ENCODE data around the gene OTOL1.

OTOL1 gene

DNA sequence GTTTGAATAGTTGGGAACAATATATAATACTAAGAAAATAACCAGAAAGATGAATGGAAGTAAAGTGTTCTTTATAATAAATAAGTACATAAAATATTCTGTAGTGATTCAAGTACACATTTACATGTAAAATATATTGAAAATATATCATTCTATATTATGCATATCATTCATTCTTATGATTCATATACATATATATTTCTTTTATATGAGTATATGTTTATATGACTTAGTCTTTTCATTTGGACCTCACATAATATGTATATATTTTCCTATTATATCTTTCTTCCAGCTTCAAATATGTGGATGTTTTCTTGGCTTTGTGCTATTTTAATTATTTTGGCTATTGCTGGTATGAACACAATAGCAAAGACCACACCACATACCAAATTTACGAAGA, at the start of gene OTOL1:
TSS of gene OTOL1 (plus strand) at position 301 of the 400 bp plus-strand sequence. CDS start at position 301, 0 bp downstream.
- no peak within 1 kb of the TSS for H3K4me3 ChIP-seq (ENCODE audit: low read depth in 1 of 2, low read length in 2 of 2)
- H3K9me3 ChIP-seq (ENCODE audit: control insufficient read depth in 1 of 2, low read length in 2 of 2): no peaks in the 10 kb centered on the region
- no peaks in the 10 kb centered on the region for H3K36me3 ChIP-seq (ENCODE audit: control insufficient read depth in 1 of 2, insufficient read depth in 2 of 2, low read length in 2 of 2)
- H3K27me3 ChIP-seq (ENCODE audit: control insufficient read depth in 1 of 2, insufficient read depth in 2 of 2, low read length in 2 of 2): no peaks in the 10 kb centered on the region
- H3K27ac ChIP-seq (ENCODE audit: low read depth, low read length): no peak within 1 kb of the TSS
- H3K4me1 ChIP-seq (ENCODE audit: control insufficient read depth in 1 of 2, insufficient read depth in 2 of 2, low read length in 2 of 2): no peaks in the 10 kb centered on the region
- no peak within 1 kb of the TSS for H3K9ac ChIP-seq (ENCODE audit: low read depth in 1 of 2, low read length in 2 of 2)

GRCh38 chr3:161449785-161450184, 46.8 kb upstream of the OTOL1 start:
- Histone ChIP-seq H3K4me3 (ENCODE audit: low read depth in 1 of 2, low read length in 2 of 2) (no peak overlapping the region), H3K36me3 (ENCODE audit: control insufficient read depth in 1 of 2, insufficient read depth in 2 of 2, low read length in 2 of 2) (no peaks in the 10 kb centered on the region), H3K9me3 (ENCODE audit: control insufficient read depth in 1 of 2, low read length in 2 of 2) (no peaks in the 10 kb centered on the region), H3K9ac (ENCODE audit: low read depth in 1 of 2, low read length in 2 of 2) (no peak overlapping the region), H3K27ac (ENCODE audit: low read depth, low read length) (no peak overlapping the region), H3K4me1 (ENCODE audit: control insufficient read depth in 1 of 2, insufficient read depth in 2 of 2, low read length in 2 of 2) (no peaks in the 10 kb centered on the region), H3K27me3 (ENCODE audit: control insufficient read depth in 1 of 2, insufficient read depth in 2 of 2, low read length in 2 of 2) (no peaks in the 10 kb centered on the region)

DNA sequence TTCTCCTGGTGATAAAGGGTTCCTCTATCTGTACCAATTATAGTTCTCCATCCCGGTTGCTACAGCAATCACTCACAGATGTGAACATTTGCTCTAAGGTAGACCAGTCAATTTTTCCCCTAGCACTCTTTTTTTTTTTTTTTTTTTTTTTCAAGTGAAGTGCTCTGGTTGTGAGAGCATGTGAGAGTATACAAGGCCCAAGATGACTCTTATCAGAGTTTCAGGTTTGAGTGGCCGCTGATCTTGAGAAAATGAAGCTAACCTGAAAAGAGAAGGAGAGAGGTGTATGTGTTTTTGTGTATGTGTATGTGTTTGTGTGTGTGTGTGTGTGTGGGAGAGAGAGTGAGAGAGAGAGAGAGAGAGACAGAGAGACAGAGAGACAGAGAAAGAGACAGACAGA, 44.4 kb upstream of the OTOL1 start:
- Histone ChIP-seq H3K27me3 (ENCODE audit: control insufficient read depth in 1 of 2, insufficient read depth in 2 of 2, low read length in 2 of 2) (no peaks in the 10 kb centered on the region), H3K4me1 (ENCODE audit: control insufficient read depth in 1 of 2, insufficient read depth in 2 of 2, low read length in 2 of 2) (no peaks in the 10 kb centered on the region), H3K9me3 (ENCODE audit: control insufficient read depth in 1 of 2, low read length in 2 of 2) (no peaks in the 10 kb centered on the region), H3K36me3 (ENCODE audit: control insufficient read depth in 1 of 2, insufficient read depth in 2 of 2, low read length in 2 of 2) (no peaks in the 10 kb centered on the region), H3K27ac (ENCODE audit: low read depth, low read length) (no peak overlapping the region), H3K9ac (ENCODE audit: low read depth in 1 of 2, low read length in 2 of 2) (no peak overlapping the region), H3K4me3 (ENCODE audit: low read depth in 1 of 2, low read length in 2 of 2) (no peak overlapping the region)

DNA sequence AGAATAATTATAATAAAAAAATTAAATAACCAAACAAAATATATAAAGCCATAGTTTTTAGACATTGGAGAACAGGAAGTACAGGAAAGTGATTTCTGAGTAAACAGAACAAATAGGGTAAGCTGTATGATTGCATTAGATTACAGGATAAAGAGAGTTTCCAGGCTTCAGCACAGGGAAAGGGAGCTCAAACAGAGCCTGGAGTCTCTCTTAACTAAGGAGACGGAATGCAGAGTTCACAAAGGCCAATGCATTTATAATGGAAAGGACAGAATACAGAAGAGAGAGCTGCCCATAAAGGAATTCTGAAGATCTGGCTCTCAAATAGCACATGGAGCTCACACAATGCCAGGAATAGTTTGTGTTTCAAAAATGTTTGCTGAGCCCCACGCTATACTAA, 42.0 kb upstream of the OTOL1 start:
- Histone ChIP-seq H3K9ac (ENCODE audit: low read depth in 1 of 2, low read length in 2 of 2) (no peak overlapping the region), H3K27me3 (ENCODE audit: control insufficient read depth in 1 of 2, insufficient read depth in 2 of 2, low read length in 2 of 2) (no peaks in the 10 kb centered on the region), H3K27ac (ENCODE audit: low read depth, low read length) (no peak overlapping the region), H3K4me1 (ENCODE audit: control insufficient read depth in 1 of 2, insufficient read depth in 2 of 2, low read length in 2 of 2) (no peaks in the 10 kb centered on the region), H3K36me3 (ENCODE audit: control insufficient read depth in 1 of 2, insufficient read depth in 2 of 2, low read length in 2 of 2) (no peaks in the 10 kb centered on the region), H3K4me3 (ENCODE audit: low read depth in 1 of 2, low read length in 2 of 2) (no peak overlapping the region), H3K9me3 (ENCODE audit: control insufficient read depth in 1 of 2, low read length in 2 of 2) (no peaks in the 10 kb centered on the region)

DNA sequence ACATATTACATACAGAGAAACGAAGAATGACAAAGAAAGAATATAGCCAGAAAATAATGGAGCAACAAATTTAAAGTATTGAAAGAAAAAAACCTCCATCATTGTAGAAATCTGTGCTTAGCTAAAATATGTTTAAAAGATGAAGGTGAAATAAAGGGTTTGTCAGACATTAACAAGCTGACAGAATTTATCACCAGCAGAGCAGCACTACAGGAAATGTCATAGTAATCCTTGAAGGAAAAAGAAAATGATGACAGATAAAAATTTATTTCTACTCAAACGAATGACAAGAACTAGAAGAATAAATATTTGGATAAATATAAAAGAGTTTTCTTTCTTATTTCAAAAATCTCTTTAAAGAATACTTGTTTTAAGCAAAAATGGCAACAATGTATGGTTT, 40.6 kb upstream of the OTOL1 start:
- H3K27me3 ChIP-seq (ENCODE audit: control insufficient read depth in 1 of 2, insufficient read depth in 2 of 2, low read length in 2 of 2): no peaks in the 10 kb centered on the region

DNA sequence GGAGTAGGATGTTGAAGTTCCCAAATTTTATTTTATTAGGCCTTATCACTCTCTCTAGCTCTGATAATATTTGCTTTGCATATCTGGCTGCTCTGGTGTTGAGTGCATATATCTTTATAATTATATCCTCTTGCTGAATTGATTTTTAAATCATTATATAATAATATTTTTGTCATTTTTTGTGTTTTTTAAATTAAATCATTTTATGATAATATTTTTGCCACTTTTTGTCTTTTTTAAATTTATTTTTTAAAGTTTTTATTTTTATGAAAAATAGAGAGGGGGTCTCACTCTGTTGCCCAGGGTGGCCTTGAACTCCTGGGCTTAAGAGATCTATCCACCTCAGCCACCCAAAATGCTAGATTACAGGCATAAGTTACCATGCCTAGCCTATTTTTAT, 34.5 kb upstream of the OTOL1 start:
- H3K9ac ChIP-seq (ENCODE audit: low read depth in 1 of 2, low read length in 2 of 2): no peak overlapping the region
- H3K27ac ChIP-seq (ENCODE audit: low read depth, low read length): no peak overlapping the region
- H3K4me3 ChIP-seq (ENCODE audit: low read depth in 1 of 2, low read length in 2 of 2): no peak overlapping the region
- no peaks in the 10 kb centered on the region for H3K36me3 ChIP-seq (ENCODE audit: control insufficient read depth in 1 of 2, insufficient read depth in 2 of 2, low read length in 2 of 2)
- no peaks in the 10 kb centered on the region for H3K9me3 ChIP-seq (ENCODE audit: control insufficient read depth in 1 of 2, low read length in 2 of 2)
- H3K27me3 ChIP-seq (ENCODE audit: control insufficient read depth in 1 of 2, insufficient read depth in 2 of 2, low read length in 2 of 2): no peaks in the 10 kb centered on the region
- no peaks in the 10 kb centered on the region for H3K4me1 ChIP-seq (ENCODE audit: control insufficient read depth in 1 of 2, insufficient read depth in 2 of 2, low read length in 2 of 2)

More for the DNA sequence above, 40.6 kb upstream of the OTOL1 start:
- no peaks in the 10 kb centered on the region for H3K36me3 ChIP-seq (ENCODE audit: control insufficient read depth in 1 of 2, insufficient read depth in 2 of 2, low read length in 2 of 2)
- no peak overlapping the region for H3K9ac ChIP-seq (ENCODE audit: low read depth in 1 of 2, low read length in 2 of 2)
- H3K9me3 ChIP-seq (ENCODE audit: control insufficient read depth in 1 of 2, low read length in 2 of 2): no peaks in the 10 kb centered on the region
- no peaks in the 10 kb centered on the region for H3K4me1 ChIP-seq (ENCODE audit: control insufficient read depth in 1 of 2, insufficient read depth in 2 of 2, low read length in 2 of 2)
- no peak overlapping the region for H3K4me3 ChIP-seq (ENCODE audit: low read depth in 1 of 2, low read length in 2 of 2)
- H3K27ac ChIP-seq (ENCODE audit: low read depth, low read length): no peak overlapping the region

DNA sequence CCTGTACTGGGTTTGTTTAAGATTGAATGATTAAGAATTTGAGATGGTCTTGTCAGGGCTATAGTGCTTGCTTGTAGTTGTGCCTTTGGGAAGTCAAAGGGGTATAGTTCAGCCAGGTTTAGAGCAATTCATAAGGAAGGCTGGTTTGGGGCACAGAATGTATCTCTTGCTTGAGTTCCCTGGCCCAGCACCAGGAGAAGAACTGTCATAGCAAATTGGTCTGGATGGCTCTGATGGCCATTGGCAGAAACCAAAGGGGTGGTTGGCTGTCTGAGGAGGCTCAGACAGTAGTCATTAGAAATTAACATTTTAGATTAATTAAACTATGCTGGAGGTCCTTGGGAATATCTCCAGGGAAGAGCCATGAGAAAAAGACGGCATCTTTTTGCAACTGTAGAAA, 25.4 kb upstream of the OTOL1 start:
- Histone ChIP-seq H3K27me3 (ENCODE audit: control insufficient read depth in 1 of 2, insufficient read depth in 2 of 2, low read length in 2 of 2) (no peaks in the 10 kb centered on the region), H3K27ac (ENCODE audit: low read depth, low read length) (no peak overlapping the region), H3K9me3 (ENCODE audit: control insufficient read depth in 1 of 2, low read length in 2 of 2) (no peaks in the 10 kb centered on the region), H3K36me3 (ENCODE audit: control insufficient read depth in 1 of 2, insufficient read depth in 2 of 2, low read length in 2 of 2) (no peaks in the 10 kb centered on the region), H3K9ac (ENCODE audit: low read depth in 1 of 2, low read length in 2 of 2) (no peak overlapping the region), H3K4me1 (ENCODE audit: control insufficient read depth in 1 of 2, insufficient read depth in 2 of 2, low read length in 2 of 2) (no peaks in the 10 kb centered on the region), H3K4me3 (ENCODE audit: low read depth in 1 of 2, low read length in 2 of 2) (no peak overlapping the region)

GRCh38 chr3:161474139-161474538, 22.5 kb upstream of the OTOL1 start:
- no peaks in the 10 kb centered on the region for H3K9me3 ChIP-seq (ENCODE audit: control insufficient read depth in 1 of 2, low read length in 2 of 2)
- H3K4me3 ChIP-seq (ENCODE audit: low read depth in 1 of 2, low read length in 2 of 2): no peak overlapping the region
- no peaks in the 10 kb centered on the region for H3K27me3 ChIP-seq (ENCODE audit: control insufficient read depth in 1 of 2, insufficient read depth in 2 of 2, low read length in 2 of 2)
- no peak overlapping the region for H3K9ac ChIP-seq (ENCODE audit: low read depth in 1 of 2, low read length in 2 of 2)
- no peaks in the 10 kb centered on the region for H3K36me3 ChIP-seq (ENCODE audit: control insufficient read depth in 1 of 2, insufficient read depth in 2 of 2, low read length in 2 of 2)
- no peaks in the 10 kb centered on the region for H3K4me1 ChIP-seq (ENCODE audit: control insufficient read depth in 1 of 2, insufficient read depth in 2 of 2, low read length in 2 of 2)
- no peak overlapping the region for H3K27ac ChIP-seq (ENCODE audit: low read depth, low read length)

GRCh38 chr3:161474741-161475140, 21.9 kb upstream of the OTOL1 start:
- Histone ChIP-seq H3K4me3 (ENCODE audit: low read depth in 1 of 2, low read length in 2 of 2) (no peak overlapping the region), H3K27ac (ENCODE audit: low read depth, low read length) (no peak overlapping the region), H3K27me3 (ENCODE audit: control insufficient read depth in 1 of 2, insufficient read depth in 2 of 2, low read length in 2 of 2) (no peaks in the 10 kb centered on the region), H3K9me3 (ENCODE audit: control insufficient read depth in 1 of 2, low read length in 2 of 2) (no peaks in the 10 kb centered on the region), H3K36me3 (ENCODE audit: control insufficient read depth in 1 of 2, insufficient read depth in 2 of 2, low read length in 2 of 2) (no peaks in the 10 kb centered on the region), H3K9ac (ENCODE audit: low read depth in 1 of 2, low read length in 2 of 2) (no peak overlapping the region), H3K4me1 (ENCODE audit: control insufficient read depth in 1 of 2, insufficient read depth in 2 of 2, low read length in 2 of 2) (no peaks in the 10 kb centered on the region)

DNA sequence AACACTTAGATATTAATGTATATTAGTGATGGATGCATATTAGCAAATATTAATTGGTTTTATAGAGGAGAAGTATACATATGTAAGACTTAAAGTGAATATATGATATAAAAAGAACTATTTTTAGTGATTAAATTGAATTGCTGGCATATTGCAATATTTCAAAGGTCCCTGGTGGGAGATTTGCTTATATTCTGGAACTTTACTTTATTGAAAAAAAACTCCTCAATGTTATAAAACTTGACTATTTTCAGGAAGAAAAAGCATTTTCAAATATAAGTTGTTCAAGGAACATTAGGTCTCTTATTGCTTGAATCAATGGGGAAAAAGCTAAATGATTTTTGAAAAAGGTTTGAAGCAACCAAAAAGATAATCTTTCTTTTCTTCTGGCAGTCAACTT, 21.4 kb upstream of the OTOL1 start:
- Histone ChIP-seq H3K36me3 (ENCODE audit: control insufficient read depth in 1 of 2, insufficient read depth in 2 of 2, low read length in 2 of 2) (no peaks in the 10 kb centered on the region), H3K4me3 (ENCODE audit: low read depth in 1 of 2, low read length in 2 of 2) (no peak overlapping the region), H3K9ac (ENCODE audit: low read depth in 1 of 2, low read length in 2 of 2) (no peak overlapping the region), H3K27me3 (ENCODE audit: control insufficient read depth in 1 of 2, insufficient read depth in 2 of 2, low read length in 2 of 2) (no peaks in the 10 kb centered on the region), H3K4me1 (ENCODE audit: control insufficient read depth in 1 of 2, insufficient read depth in 2 of 2, low read length in 2 of 2) (no peaks in the 10 kb centered on the region), H3K27ac (ENCODE audit: low read depth, low read length) (no peak overlapping the region), H3K9me3 (ENCODE audit: control insufficient read depth in 1 of 2, low read length in 2 of 2) (no peaks in the 10 kb centered on the region)

DNA sequence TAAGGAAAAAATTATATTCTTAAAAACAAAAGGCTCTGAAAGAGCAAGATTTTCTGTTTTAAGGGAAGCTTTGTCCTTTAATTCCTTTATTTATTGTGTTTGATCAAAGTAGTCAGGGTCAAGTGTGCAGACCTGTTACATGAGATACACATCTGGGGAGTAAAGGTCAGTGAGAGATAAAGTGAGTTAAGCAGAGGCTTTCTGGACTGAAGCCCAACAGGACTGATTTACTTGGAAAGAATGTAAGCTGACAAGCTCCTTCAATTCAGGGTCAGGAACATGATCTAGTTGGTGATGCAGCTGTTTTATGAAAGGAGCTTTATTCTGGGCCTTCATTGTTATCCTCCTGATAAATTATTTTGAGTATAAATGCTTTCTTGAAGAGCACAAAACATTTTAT, 20.7 kb upstream of the OTOL1 start:
- no peaks in the 10 kb centered on the region for H3K27me3 ChIP-seq (ENCODE audit: control insufficient read depth in 1 of 2, insufficient read depth in 2 of 2, low read length in 2 of 2)
- H3K4me3 ChIP-seq (ENCODE audit: low read depth in 1 of 2, low read length in 2 of 2): no peak overlapping the region
- no peaks in the 10 kb centered on the region for H3K9me3 ChIP-seq (ENCODE audit: control insufficient read depth in 1 of 2, low read length in 2 of 2)
- no peak overlapping the region for H3K9ac ChIP-seq (ENCODE audit: low read depth in 1 of 2, low read length in 2 of 2)
- no peaks in the 10 kb centered on the region for H3K36me3 ChIP-seq (ENCODE audit: control insufficient read depth in 1 of 2, insufficient read depth in 2 of 2, low read length in 2 of 2)
- H3K4me1 ChIP-seq (ENCODE audit: control insufficient read depth in 1 of 2, insufficient read depth in 2 of 2, low read length in 2 of 2): no peaks in the 10 kb centered on the region
- H3K27ac ChIP-seq (ENCODE audit: low read depth, low read length): no peak overlapping the region
